GM18873 (cell line): ENCODE results near the gene IRX3.

Experiments used
- ATAC-seq: cut with Tn5 transposase; IDR thresholded peaks from one replicate; pipeline ENCODE4 v1.9.1; 2021; ENCODE audit warnings: mild to moderate bottlenecking, moderate library complexity, moderate number of reproducible peaks; ENCODE audit not compliant: unreplicated experiment, low FRiP score

IRX3 gene

DNA sequence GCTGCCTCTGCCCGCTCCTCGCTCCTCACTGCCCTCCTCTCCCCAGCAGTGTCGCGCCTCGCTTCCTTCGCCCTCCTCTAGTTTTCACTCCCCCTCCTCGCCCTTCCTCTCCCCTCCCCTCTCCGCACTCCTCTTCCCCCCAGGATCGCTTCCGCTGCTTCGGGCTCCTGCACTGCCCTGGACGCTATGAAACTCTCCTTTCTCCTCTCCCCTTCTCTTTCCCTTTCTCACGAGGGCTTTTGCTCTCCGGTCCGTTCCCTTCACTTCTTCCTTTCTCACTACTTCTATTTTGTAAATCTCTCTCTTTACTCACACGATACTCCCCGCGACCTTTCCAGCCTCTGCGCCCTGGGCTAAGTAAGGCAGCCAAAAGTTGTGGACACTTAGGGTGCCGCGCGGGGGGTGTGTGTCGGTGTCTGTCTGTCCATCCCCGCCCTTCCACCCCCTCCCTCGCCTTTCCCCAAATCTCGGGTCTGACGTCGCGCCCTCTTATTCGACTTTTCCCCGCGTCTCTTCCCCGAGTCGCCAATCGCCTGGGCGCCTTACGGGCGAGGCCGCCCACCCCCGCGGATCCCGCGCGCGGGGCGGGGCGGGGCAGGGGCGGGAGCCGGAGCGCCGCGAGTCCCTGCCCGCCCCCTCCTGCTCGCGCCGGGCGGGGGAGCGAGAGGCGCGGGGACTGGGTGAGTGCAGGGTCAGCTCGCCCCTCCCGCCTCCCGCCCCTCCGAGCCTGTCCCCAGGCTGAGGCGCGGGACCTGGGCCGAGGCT lies at the start of gene IRX3:
Gene IRX3, minus strand, starts transcription at position 422 of the 765 bp plus-strand sequence. CDS start 737 bp downstream, outside the sequence.
- ATAC-seq, result no peak

DNA sequence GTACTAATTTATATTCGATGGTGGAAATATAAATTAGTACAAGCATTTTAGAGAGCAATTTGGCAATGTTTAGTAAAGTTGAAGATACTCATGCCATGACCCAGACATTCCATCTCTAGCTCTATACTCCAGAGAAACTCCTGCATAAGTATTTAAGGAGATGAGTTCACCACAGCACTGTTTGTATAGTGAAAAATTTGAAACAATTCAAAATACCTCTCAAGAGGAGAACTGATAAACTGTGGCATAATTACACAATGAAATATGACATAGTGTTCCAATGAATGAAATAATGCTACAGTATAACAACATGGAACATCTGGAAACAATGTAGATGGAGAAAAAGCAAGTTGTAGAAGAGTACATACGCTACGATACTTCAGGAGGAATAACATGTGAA lies 48.6 kb upstream of the IRX3 start:
- ATAC-seq, result no peak

DNA sequence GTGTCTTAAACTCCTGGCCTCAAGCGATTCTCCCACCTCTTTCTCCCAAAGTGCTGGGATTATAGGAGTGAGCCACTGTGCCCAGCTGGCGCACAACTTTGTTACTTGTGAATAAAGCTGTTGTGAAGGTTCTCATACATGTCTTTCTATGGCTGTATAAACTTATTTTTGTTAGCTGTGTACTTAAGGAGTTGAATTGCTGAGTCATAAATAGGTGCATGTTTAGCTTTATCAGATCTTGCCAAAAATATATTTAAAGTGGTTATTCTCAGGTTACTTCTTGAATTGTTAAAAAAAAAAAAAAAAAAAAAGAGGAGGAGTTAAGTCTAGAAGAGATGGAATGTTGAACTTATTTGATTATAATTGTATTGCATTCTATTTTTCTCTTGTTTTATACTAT lies 47.6 kb upstream of the IRX3 start:
- no peak for ATAC-seq

DNA sequence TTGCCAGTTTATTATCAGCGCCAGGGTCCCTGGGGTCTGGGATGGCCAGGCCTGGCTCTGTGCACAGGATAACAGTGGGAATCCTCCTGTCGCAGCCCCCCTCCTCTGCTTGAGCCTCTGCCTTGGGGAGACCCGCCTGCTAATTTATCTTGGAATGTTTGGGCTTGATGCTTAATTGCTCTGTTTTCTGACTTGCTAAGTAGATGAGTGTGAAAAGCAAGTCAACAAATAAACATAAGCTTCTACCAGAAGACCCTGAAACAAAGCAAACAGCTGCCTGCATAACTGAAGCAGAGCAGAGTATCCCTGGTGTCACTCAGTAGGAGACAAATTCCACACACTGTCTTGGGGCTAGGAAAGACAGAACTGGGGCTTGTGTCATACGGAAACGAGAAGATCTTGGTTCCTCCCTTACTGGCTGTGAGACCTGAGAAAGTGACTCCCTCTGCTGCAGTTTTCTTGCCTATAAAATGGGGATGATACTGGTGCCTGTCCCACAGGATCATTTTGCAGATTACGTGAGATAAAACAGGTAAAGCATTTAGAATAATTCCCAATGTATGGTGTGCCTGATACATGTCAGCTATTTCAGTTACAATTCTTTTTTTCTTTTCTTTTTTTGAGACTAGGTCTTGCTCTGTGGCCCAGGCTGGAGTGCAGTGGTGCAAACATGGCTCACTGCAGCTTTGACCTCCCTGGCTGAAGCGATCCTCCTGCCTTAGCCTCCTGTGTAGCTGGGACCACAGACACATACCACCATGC lies 44.8 kb upstream of the IRX3 start:
- ATAC-seq, result no peak

DNA sequence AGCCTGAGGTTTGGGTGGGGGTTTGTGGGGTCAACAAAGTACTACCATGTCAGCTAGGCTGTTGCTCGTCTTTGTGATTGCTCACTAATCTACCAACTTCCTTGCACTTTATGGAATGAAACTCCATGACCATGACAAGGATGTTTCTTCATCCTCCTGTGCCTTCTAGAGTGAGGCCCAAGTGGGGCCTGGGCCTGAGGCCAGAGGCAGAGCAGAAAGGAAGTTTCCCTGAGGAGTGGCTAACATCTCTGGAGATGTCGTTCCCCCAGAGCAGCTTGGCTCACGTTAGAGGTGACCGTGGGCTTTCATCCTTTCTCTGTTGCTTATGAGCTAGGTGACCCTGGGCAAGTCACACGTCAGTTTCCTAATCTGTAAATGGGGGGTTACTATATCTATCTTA lies 41.0 kb upstream of the IRX3 start:
- no peak for ATAC-seq

DNA sequence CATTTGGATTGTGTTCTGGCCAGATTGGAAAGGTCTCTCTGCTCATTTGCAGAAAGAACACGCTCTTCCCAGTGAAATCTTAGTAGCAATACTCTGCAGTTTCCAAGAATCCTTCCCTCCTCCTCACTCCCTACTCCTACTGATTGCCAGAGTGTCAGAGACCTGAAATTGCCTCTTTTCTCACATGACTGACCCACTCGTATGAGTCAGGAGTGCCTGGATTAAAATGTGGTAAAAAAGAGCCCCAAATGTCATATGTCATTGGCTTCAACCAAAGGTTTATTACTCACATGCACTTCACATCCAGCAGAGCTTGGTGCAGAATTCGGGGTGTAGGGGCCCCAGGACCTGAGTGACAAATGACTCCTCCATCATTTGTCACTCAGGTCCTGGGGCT lies 39.7 kb upstream of the IRX3 start:
- ATAC-seq, result no peak

DNA sequence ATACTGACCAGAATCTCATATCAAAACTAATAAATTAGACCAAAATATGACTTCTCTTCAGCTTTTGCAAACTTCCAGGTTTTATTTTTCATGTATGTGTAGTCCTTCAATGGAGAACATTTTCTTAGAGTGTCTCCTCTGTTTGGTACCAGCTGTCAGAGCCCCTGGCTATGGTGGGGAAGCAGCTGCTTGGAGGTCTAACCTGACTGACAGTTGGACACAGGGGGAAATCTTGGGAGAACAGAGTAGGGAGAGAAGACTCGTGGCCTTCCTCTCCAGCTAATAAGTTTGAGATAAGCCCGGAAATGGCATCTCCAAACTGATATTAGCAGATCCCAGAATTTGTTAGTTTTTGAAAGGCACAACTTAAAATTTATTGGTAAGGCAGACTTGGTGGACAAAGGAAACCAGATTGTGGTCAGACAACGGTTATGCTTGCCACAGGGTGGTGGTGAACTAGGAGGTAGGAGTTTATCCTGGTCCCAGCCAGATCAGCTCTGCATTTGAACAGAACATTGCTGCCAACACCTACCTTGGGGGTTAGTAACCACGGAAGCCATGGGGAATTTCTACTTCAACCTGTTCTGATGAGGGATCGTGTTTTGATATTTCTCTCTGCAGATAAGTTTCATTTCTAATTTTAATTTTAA lies 39.2 kb upstream of the IRX3 start:
- ATAC-seq, result no peak

DNA sequence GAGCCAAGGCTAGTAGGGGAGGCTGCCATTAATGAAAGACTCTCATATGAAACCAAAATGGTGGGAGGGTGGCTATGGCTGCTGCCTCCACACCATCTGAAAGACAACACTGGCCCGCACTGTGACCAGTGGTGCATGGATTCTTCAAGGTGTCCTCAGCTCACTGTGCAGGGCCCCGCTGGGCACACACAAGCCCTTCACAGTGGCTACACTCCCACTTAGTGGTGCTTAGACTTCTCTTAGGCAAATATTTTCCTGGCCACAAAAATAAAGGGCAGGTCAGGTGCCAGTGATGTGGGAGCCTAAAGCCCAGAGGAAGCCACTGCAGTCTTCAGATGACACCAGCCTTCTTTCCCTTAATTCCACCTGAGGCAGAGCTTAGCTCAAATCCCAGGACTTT lies 38.1 kb upstream of the IRX3 start:
- no peak for ATAC-seq

DNA sequence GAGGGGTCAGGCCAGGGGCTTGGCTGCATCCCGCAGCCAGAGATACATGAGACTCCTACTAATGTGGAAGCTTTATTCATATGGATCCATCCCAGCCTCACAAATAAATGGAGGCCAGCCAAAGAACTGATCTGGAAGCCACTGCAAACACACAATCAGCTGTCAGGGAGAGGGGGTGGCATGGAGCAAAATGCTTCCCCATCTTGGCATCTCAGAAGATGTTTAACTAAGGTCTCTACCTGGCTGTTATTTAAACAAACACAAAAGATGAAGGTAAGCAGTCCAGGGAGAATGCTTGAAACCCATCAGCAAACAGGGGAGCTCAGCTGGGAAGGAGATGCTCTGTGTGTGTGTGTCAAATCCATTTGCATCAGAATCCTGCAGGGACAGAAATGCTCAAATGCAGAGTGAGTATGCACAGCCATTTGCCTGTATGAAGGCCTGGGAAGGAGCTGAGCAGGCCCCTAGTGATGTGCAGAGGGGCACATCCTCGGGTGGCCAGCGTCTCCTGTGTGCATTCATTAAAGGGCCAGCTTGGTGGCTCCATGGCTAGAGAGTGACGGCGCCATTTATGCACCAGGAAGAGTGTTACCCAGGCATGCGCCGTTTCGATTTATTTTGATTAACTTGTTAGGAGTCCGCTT lies 34.2 kb upstream of the IRX3 start:
- no peak for ATAC-seq

DNA sequence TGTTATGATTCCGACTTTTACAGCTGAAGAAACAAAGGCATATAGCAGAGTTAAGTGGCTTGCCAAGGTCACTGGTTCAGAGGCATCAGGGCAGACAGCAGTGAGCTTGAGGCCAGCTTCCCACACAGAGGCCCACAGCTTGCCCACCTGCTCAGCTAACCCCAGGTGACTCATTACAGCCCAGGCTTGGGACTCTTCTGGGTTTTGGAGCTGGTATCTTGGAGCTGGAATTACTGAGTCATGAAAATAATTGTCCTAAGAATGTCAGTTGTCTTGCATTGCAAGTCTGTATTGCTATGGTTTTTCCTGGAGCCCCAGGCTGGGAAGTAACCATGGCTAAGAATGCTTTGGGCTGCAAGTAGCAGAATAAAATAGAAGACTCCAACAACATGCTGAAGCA lies 32.4 kb upstream of the IRX3 start:
- ATAC-seq, result no peak

DNA sequence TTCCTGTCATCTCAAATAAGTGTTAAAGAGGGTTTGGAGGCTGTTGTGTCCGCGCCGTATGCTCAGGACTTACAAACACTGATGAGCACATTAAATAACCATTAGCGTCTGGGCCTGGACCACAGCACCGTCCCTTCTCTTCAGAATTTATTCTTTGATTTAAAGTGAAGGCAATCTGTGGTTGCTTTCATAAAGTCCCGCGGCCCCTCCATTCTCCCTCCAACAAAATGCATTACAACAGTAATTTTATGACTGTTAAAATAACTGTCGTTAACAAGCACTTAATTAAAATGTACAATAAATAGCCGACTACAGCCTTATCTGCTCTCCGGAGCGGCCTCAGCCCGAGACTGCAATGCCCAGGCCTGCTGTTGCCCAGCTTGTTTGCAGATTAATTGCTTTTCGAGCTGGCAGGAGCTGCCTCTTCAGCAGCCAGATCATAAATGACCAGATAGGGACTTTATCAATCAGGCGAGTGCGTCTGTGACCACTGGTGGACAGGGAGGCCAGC lies 30.6 kb upstream of the IRX3 start:
- no peak for ATAC-seq

DNA sequence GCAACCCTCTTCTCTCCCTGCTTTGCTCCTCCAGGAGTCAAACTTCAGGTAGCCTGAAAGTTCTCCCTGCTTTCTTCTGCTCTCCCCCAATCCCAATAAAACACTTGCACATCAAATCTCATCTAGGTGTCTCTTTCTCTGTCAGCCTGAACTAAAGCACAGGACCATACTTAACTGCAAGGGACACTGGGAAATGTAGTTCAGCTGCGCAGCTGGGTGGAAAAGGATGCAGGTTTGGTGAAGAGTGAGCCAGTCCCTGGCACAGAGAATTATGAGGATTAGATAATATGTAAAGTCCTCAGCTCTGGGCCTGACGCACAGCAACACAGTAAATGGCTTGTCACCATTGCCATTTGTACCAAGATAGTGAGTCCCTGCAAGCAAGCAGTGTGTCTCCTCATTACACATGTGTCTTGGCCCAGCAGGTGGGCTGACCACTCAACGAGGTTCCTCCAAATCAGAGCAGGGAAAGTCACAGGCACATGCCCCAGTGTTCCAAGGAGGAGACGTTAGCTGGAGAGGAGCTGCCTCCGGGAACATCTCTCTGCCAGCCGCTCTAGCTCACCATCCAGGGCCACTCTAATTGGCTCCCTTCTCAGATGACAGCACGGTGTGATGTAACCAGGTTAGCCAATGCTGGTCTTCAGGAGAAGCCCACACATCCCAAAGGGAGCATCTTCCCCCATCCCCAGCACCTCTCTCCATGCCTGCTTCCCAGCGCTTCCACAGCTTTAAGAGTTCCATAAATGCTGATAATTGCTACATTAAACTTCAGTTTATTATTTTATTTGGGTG lies 29.7 kb upstream of the IRX3 start:
- ATAC-seq, result no peak

DNA sequence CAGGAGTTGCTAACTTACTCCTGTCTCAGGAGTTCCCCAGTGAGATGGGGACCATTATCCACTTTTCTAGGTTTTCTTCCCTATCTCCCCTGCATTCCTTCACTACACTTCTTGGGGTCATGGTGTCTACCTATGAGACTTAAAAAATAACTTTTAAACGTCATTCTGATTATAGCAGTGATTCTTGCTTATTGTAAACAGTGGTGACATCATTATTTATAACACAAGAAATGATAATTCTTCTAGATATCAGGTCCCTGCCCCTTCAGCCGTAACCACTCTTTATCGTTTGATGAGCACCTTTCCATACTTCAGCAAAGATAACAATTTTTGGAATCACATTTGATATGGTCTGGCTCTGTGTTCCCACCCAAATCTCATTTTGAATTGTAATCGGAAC lies 27.2 kb upstream of the IRX3 start:
- no peak for ATAC-seq

DNA sequence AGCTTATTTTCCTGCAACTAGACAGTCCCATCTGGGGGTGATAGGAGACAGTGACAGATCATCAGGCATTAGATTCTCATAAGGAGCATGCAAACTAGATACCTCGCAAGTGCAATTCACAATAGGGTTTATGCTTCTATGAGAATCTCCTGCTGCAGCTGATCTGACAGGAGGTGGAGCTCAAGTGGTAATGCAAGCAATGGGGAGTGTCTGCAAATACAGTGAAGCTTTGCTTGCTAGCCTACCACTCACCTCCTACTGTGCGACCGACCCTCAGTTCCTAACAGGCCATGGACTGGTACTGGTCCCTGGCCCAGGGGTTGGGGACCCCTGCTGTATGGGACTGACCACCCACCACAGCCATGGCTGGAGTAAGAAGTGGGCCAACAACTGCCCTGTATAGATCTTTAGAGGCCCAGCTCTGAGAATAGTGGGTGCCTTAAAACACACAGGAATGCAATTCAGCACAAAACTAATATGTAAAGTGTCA lies 26.0 kb upstream of the IRX3 start:
- no peak for ATAC-seq

DNA sequence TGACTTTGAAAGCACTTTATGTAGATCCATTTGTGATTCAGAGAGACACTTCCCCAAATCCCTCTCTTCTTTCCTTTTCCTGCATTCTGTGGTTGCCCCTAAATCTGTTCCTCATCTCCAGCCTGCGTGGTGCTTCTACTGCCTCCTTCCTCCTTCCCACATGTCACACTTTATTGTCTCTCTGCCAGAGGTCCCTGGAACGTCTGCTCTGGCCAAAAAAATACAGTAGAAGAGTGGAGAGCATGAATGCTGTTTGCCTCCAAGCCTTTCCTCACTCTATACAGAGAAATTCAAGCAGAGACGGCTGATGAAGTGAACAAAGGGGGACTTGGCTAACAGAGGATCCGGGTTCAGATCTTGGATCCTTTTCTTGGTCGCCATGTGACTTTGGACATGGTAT lies 22.8 kb upstream of the IRX3 start:
- no peak for ATAC-seq

DNA sequence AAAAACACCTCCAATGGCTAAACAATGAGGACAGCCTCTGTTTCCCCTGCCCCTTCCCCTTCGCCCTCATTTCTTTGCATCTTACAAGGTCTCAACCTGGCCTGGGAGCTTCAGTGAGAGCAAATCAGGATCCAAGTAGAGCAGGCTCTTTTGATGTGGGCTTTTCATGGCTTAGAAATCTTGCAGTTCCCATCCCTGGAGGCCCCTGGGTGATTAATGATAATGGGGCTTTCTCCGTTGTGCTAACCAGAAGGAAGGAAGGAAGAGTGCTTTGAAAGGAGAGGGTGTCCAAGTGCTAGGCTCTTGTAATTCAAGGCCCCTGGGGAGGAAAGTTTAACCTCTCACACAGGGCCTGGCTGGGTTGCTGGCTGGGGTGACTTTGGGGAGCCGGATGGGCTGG lies 18.5 kb upstream of the IRX3 start:
- no peak for ATAC-seq

DNA sequence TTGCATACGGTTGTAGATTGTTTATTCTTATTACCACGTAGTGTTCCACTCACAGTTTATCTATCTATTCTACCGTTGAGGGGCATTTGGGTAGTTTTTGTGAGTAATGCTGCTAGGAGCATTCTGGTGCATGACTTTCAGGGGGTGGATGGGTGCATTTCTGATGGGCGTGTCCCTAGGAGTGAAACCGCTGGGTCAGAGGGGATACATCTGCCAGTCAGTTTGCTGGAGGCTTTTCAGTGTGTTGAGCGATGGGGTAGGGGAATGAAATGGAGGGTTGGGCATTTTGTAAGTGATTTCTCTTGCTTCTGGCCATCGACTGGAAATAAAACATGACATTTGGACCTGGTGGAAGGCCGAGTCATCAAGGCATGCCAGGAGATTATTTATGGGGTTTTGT lies 17.0 kb upstream of the IRX3 start:
- no peak for ATAC-seq

DNA sequence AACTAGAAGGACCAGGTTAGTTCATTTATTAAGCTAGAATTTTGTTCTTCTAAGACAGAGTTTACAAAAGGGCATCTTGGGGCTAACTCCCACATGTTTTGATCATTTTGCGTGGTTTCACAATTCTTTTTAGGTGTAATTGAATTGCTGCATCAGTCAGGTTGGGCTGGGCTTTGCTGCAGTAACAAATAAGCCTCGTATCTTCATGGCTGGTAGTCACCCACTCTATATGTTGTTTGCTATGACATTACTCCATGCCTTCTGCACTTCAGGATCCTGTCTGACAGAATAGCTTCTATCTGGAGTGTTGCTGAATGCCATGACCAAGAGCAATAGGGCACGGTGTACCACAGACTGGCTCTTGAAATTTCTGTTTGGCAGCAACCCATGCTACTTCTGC lies 10.6 kb upstream of the IRX3 start:
- ATAC-seq, result no peak

DNA sequence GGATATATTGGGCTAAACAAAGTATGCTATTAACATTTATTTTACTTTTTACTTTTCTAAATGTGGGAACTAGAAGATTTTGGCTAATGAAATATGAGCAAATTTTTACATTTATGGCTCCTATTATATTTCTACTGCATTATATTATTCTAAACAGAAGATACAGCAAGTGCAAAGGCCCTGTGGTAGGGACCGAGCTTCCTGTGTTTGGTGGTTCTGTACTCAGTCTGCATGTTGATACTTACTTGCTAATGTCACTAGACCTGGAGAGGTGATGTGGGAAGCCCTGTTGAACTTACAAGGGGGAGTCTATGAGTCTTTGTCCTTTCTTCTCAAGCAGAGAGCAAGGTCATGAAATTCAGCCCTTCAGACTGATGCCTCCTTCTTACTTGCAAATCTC lies 10.0 kb upstream of the IRX3 start:
- no peak for ATAC-seq
